A673 (cell line): ENCODE results near the gene IL1RN.

Source experiments
- EZH2 ChIP-seq: fragments of 200-600 bp; sonication (generic); IDR thresholded peaks from 2 replicates; pipeline ENCODE4 v1.6.1; 2017; ENCODE audit warnings: borderline replicate concordance, low read depth, mild to moderate bottlenecking, mixed read lengths, antibody characterized with exemption, low read length; ENCODE audit not compliant: poor library complexity, severe bottlenecking
- TF ChIP-seq, protein P1 (sequence below): fragments of 300-800, 200-600 bp; sonication (generic); conservative IDR thresholded peaks from 2 replicates; pipeline ENCODE4 v1.5.1; 2017; ENCODE audit warnings: low read depth, mild to moderate bottlenecking, antibody characterized with exemption, low read length, moderate library complexity, mixed read lengths

DNA sequence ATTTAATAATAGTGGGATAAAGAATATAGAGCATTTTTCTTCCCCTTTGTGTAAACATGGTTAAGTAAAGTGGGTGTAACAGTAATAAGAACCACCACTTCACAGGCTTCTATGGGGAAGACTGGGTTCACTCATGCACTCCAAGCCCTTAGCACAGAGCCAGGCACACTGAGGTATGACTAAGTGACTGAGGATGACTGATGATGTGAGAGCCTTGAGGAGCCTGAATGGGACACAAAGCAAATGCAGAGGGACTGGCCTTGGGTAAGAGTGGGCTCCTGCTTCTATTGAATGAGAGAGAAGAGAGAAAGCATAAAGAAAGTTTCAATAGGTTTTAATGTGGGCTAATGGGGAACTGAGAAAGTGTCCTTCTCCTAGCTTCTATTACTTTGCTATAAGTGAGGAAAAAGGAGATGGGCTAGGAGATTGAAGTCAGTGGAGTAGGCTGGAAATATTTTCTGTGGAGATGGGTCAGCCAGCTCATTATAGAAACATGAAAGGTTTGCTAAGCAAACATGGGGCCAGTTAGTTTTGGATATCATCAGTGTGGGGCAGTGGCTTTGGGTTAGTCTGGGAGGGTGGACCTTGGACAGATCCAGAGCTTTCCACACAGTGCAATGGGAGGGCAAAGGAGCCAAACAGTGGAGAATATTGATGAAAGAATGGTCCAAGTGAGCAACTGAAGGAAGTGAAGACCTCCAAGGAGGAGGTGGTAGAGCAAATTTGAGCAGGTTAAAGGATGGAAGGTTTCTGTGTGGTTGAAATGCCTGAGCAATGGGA lies 39.0 kb upstream of the IL1RN start:
- TF ChIP-seq, protein P1, sequence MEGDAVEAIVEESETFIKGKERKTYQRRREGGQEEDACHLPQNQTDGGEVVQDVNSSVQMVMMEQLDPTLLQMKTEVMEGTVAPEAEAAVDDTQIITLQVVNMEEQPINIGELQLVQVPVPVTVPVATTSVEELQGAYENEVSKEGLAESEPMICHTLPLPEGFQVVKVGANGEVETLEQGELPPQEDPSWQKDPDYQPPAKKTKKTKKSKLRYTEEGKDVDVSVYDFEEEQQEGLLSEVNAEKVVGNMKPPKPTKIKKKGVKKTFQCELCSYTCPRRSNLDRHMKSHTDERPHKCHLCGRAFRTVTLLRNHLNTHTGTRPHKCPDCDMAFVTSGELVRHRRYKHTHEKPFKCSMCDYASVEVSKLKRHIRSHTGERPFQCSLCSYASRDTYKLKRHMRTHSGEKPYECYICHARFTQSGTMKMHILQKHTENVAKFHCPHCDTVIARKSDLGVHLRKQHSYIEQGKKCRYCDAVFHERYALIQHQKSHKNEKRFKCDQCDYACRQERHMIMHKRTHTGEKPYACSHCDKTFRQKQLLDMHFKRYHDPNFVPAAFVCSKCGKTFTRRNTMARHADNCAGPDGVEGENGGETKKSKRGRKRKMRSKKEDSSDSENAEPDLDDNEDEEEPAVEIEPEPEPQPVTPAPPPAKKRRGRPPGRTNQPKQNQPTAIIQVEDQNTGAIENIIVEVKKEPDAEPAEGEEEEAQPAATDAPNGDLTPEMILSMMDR = no peak
- TF ChIP-seq EZH2 = no peak
